MM.1S (cell line): ENCODE data around the gene MYO6.

Experiments
- CTCF ChIP-seq: fragments of 300-600 bp; sonication (generic); IDR thresholded peaks from 2 replicates; pipeline ENCODE4 v1.5.1; 2016; ENCODE audit warnings: antibody characterized with exemption, low read length, mixed read lengths
- EZH2 ChIP-seq: fragments of 300-600 bp; sonication (generic); optimal IDR thresholded peaks from 2 replicates; pipeline ENCODE3; 2017; ENCODE audit warnings: low read depth, mild to moderate bottlenecking, antibody characterized with exemption, low read length, mixed read lengths
- EZH2phosphoT487 ChIP-seq: fragments of 300-600 bp; sonication (generic); IDR thresholded peaks from 2 replicates; pipeline ENCODE4 v1.6.1; 2018; ENCODE audit warnings: antibody characterized with exemption, low read length

GRCh38 chr6:75813476-75814250 is 64.6 kb downstream of the MYO6 start:
- TF ChIP-seq EZH2: no peak
- no peak for TF ChIP-seq CTCF
- no peak for TF ChIP-seq EZH2phosphoT487
